SK-N-SH treated with all-trans-retinoic acid at 6 μM for 48 hours (cell line): Measurements from ENCODE around the gene KRT81.

Source experiments
- ARNTL ChIP-seq: fragments of 450-650 bp; formaldehyde crosslinking; IDR thresholded peaks from 2 replicates; pipeline ENCODE4 v1.5.0; 2020; ENCODE audit warnings: low read depth, mild to moderate bottlenecking, moderate library complexity, borderline replicate concordance
- ZC3H10 ChIP-seq: fragments of 250-450 bp; sonication (Bioruptor Pico); IDR thresholded peaks from 2 replicates; pipeline ENCODE4 v1.5.1; 2021; ENCODE audit warnings: mild to moderate bottlenecking, moderate library complexity
- ZFP3 ChIP-seq: fragments of 250-450 bp; sonication (Bioruptor Pico); IDR thresholded peaks from 2 replicates; pipeline ENCODE4 v1.5.0; 2020; ENCODE audit warnings: mild to moderate bottlenecking, moderate library complexity
- ZFP30 ChIP-seq: fragments of 450-650 bp; formaldehyde crosslinking; IDR thresholded peaks from 2 replicates; pipeline ENCODE4 v1.5.0; 2022; ENCODE audit warnings: mild to moderate bottlenecking, moderate library complexity
- TF ChIP-seq, protein P1 (sequence below): fragments of 250-450 bp; sonication (Bioruptor Pico); IDR thresholded peaks from 2 replicates; pipeline ENCODE4 v1.5.1; 2020; ENCODE audit warnings: low read depth, mild to moderate bottlenecking, moderate library complexity

DNA sequence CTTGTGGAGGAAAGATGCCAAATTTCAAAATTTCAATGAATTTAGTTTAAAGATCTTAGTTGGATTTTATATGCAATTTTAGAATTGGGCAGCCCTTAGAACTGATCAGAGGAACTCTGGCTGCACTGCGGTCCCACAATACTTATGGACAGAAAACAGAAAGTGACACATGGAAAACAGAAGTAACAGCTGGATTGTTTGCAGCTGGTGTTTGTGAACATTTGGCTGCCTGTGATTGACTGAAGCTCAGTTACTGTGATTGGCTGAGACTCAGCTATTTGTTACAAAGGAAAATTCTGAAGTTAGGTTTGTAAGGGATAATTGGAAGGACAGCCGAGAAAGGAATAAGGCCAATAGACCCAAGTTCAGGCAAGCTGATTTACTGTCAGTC lies 26.9 kb downstream of the KRT81 start:
- TF ChIP-seq ARNTL (CRISPR knock-in tag) (no peak), ZFP3 (no peak), ZFP30 (CRISPR knock-in tag) (no peak), ZC3H10 (no peak)
- TF ChIP-seq, protein P1, sequence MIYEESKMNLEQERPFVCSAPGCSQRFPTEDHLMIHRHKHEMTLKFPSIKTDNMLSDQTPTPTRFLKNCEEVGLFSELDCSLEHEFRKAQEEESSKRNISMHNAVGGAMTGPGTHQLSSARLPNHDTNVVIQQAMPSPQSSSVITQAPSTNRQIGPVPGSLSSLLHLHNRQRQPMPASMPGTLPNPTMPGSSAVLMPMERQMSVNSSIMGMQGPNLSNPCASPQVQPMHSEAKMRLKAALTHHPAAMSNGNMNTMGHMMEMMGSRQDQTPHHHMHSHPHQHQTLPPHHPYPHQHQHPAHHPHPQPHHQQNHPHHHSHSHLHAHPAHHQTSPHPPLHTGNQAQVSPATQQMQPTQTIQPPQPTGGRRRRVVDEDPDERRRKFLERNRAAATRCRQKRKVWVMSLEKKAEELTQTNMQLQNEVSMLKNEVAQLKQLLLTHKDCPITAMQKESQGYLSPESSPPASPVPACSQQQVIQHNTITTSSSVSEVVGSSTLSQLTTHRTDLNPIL (CRISPR knock-in tag) = no peak
